ENCODE data around the gene MICAL1.

Gene MICAL1

GRCh38 chr6:109455437-109456110, at the start of gene MICAL1:
Gene MICAL1, minus strand, starts transcription at chr6:109455772. Its CDS starts 1,576 bp downstream, at chr6:109454196.
- DNase-seq: peak; percentile 34

GRCh38 chr6:109503327-109504224, 48.0 kb upstream of the MICAL1 start:
- DNase-seq: no peak

- DNase-seq: no peak
Observed at GRCh38 chr6:109498936-109499335, 43.4 kb upstream of the MICAL1 start.

GRCh38 chr6:109498052-109498451, 42.5 kb upstream of the MICAL1 start:
- DNase-seq: no peak

- no peak for DNase-seq
Observed at GRCh38 chr6:109496036-109496772, 40.6 kb upstream of the MICAL1 start.

- no peak for DNase-seq
Observed at GRCh38 chr6:109493865-109494264, 38.3 kb upstream of the MICAL1 start.

- no peak for DNase-seq
Observed at GRCh38 chr6:109491207-109491938, 35.8 kb upstream of the MICAL1 start.

GRCh38 chr6:109490713-109491112, 35.1 kb upstream of the MICAL1 start:
- no peak for DNase-seq

- no peak for DNase-seq
Observed at GRCh38 chr6:109488001-109488400, 32.4 kb upstream of the MICAL1 start.

GRCh38 chr6:109486068-109486467, 30.5 kb upstream of the MICAL1 start:
- no peak for DNase-seq

- no peak for DNase-seq
Observed at GRCh38 chr6:109485266-109485935, 29.8 kb upstream of the MICAL1 start.

- DNase-seq: no peak
Observed at GRCh38 chr6:109484122-109484521, 28.6 kb upstream of the MICAL1 start.

- DNase-seq: no peak
Observed at GRCh38 chr6:109483735-109484057, 28.1 kb upstream of the MICAL1 start.

GRCh38 chr6:109482905-109483734, 27.5 kb upstream of the MICAL1 start, which contains the start of gene ZBTB24:
Gene ZBTB24, minus strand, starts transcription at chr6:109483219. Its CDS starts 1,193 bp downstream, at chr6:109482026.
- peak; percentile 92 for DNase-seq

- no peak for DNase-seq
Observed at GRCh38 chr6:109480993-109481480, 25.5 kb upstream of the MICAL1 start.

- DNase-seq: no peak
Observed at GRCh38 chr6:109478841-109479624, 23.5 kb upstream of the MICAL1 start.

GRCh38 chr6:109478222-109478805, 22.7 kb upstream of the MICAL1 start:
- no peak for DNase-seq

- DNase-seq: no peak
Observed at GRCh38 chr6:109477725-109478124, 22.2 kb upstream of the MICAL1 start.

GRCh38 chr6:109477184-109477583, 21.6 kb upstream of the MICAL1 start:
- no peak for DNase-seq

GRCh38 chr6:109475625-109476024, 20.1 kb upstream of the MICAL1 start:
- no peak for DNase-seq
